DOHH2 (cell line): ENCODE measurements around the gene TMC8.

Experiments
- EZH2phosphoT487 ChIP-seq: fragments of 200-600 bp; sonication (generic); IDR thresholded peaks from 2 replicates; pipeline ENCODE4 v1.6.1; 2017; ENCODE audit warnings: borderline replicate concordance, mild to moderate bottlenecking, antibody characterized with exemption, low read length, moderate library complexity, mixed read lengths
- TF ChIP-seq, protein P1 (sequence below): fragments of 200-600 bp; sonication (generic); IDR thresholded peaks from one replicate; pipeline ENCODE4 v1.5.1; 2014; ENCODE audit warnings: antibody characterized with exemption, mild to moderate bottlenecking, low read depth, low read length; ENCODE audit not compliant: poor library complexity, severe bottlenecking

DNA sequence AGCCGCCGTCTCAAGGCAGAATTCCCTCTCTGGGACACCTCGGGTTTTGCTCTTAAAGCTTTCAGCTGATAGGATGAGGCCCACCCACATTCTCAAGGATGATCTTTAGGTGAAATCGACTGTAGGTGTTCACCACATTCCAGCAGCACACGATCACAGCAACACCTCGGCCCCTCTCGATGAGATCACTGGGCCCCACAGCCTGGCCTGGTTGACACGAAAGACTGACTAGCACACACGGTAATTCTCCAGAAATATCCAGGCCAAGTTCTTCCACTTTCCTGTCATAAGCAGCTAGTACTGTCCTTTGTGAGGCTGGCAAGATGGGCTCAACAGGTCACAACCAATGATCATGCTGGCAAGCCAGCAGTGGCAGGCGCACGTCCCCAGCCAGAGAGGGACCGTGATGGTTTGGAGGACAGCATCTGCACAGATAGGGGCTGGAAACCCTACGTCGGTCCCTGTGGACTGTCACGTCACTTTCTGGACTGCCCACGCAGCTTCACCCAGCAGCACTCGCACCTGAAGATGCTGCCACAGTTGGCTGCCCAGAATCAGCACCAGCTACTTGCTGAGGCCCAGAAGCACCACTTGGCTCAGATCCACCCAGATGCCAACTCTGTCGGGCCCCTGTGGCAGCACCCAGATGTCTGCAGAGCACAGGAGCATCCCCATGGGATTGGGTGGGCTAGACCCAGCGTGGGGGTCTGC lies 19.4 kb upstream of the TMC8 start:
- TF ChIP-seq, protein P1, sequence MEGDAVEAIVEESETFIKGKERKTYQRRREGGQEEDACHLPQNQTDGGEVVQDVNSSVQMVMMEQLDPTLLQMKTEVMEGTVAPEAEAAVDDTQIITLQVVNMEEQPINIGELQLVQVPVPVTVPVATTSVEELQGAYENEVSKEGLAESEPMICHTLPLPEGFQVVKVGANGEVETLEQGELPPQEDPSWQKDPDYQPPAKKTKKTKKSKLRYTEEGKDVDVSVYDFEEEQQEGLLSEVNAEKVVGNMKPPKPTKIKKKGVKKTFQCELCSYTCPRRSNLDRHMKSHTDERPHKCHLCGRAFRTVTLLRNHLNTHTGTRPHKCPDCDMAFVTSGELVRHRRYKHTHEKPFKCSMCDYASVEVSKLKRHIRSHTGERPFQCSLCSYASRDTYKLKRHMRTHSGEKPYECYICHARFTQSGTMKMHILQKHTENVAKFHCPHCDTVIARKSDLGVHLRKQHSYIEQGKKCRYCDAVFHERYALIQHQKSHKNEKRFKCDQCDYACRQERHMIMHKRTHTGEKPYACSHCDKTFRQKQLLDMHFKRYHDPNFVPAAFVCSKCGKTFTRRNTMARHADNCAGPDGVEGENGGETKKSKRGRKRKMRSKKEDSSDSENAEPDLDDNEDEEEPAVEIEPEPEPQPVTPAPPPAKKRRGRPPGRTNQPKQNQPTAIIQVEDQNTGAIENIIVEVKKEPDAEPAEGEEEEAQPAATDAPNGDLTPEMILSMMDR = no peak
- TF ChIP-seq EZH2phosphoT487 = no peak
